Measurements from ENCODE around the gene IFIT2.
"Not testable (repeated sequence)": the region's sequence is repeated elsewhere in the genome, so short reads cannot be mapped to it uniquely, and the experiment has no call there.

The IFIT2 gene

DNA sequence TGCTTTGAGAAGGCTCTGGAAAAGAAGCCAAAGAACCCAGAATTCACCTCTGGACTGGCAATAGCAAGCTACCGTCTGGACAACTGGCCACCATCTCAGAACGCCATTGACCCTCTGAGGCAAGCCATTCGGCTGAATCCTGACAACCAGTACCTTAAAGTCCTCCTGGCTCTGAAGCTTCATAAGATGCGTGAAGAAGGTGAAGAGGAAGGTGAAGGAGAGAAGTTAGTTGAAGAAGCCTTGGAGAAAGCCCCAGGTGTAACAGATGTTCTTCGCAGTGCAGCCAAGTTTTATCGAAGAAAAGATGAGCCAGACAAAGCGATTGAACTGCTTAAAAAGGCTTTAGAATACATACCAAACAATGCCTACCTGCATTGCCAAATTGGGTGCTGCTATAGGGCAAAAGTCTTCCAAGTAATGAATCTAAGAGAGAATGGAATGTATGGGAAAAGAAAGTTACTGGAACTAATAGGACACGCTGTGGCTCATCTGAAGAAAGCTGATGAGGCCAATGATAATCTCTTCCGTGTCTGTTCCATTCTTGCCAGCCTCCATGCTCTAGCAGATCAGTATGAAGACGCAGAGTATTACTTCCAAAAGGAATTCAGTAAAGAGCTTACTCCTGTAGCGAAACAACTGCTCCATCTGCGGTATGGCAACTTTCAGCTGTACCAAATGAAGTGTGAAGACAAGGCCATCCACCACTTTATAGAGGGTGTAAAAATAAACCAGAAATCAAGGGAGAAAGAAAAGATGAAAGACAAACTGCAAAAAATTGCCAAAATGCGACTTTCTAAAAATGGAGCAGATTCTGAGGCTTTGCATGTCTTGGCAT lies 4.8 kb downstream of the IFIT2 start:
- in situ Hi-C loops (cut with HindIII; ENCODE audit: low sequenced_read_pairs), result no loop called here

DNA sequence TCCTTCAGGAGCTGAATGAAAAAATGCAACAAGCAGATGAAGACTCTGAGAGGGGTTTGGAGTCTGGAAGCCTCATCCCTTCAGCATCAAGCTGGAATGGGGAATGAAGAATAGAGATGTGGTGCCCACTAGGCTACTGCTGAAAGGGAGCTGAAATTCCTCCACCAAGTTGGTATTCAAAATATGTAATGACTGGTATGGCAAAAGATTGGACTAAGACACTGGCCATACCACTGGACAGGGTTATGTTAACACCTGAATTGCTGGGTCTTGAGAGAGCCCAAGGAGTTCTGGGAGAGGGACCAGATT lies 5.4 kb downstream of the IFIT2 start:
- in situ Hi-C loops (cut with HindIII; ENCODE audit: low sequenced_read_pairs), result no loop called here

DNA sequence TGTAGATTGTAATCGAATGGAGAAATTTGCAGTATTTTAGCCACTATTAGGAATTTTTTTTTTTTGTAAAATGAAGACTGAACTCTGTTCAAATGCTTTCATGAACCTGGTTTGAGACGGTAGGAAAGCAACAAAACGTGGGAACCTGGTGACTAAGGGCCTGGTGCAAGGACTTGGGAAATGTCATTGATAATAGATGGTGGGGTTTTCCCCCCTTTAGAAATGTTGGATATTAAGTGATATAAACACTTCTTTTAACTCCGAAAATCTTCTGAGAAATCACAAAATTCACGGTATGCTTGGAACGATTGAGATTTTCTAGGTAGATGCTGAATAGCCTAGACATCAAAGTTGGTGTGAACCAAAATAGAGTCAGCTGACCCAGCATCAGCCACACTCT lies 6.4 kb downstream of the IFIT2 start:
- in situ Hi-C loops (cut with HindIII; ENCODE audit: low sequenced_read_pairs), result no loop called here

DNA sequence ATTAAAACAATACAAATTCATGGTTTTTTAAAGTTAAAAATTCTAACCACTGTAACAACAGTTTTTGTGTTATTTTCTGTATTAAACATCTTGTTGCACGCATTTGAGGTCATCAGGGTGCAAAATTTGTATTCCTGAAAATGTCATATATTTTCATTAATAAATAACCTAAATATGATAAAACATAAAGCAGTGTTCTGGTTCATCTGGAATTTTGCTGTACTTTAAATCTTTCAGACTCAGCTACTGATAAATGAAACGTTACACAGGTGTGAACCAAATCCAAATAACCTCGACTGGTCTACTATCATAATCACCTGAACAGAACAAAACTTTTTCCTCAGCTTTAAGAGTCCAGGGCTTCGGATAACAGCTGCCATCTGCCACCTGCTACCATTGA lies 6.9 kb downstream of the IFIT2 start:
- in situ Hi-C loops (cut with HindIII; ENCODE audit: low sequenced_read_pairs), result no loop called here

DNA sequence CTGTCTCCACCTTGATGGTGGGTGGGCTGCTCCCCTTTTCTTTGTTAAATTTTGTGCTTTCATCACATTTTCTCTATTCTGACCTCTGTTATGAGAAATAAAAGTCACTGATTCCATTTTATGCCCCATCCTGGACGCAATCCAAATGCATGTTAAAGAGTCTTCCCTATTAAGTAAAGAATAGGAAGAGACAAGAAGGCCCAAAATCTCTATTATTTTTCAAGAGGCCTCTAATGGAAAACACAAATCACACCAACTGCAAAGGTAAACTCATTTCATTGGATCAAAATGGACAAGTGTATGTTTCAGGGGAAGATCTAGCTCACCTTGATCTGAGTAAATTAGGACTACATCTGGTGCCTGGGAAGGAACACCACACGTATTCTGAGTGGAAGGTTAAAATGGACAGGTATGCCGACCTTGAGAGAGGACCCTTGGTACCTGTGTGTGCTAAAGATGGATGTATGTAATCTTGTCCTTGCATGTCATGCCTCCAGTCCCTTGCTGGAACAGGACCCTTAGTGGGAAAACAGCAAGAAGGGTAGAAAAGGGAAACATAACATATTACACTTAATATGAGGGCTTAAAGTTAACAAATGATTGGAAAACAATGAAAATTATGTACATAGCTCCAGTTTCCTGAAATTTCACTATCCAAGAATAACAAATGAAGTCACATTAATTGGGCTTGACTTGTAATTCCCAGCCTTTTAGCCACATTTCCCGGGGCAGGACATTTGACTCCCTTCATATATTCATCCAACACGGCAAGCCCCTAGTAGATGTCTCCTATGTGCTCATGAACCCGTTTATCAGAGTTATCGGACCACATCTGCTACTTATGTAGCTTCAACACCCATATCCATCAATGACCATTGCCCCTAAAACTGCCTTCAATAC lies 7.6 kb downstream of the IFIT2 start:
- in situ Hi-C loops (cut with HindIII; ENCODE audit: low sequenced_read_pairs), result no loop called here

DNA sequence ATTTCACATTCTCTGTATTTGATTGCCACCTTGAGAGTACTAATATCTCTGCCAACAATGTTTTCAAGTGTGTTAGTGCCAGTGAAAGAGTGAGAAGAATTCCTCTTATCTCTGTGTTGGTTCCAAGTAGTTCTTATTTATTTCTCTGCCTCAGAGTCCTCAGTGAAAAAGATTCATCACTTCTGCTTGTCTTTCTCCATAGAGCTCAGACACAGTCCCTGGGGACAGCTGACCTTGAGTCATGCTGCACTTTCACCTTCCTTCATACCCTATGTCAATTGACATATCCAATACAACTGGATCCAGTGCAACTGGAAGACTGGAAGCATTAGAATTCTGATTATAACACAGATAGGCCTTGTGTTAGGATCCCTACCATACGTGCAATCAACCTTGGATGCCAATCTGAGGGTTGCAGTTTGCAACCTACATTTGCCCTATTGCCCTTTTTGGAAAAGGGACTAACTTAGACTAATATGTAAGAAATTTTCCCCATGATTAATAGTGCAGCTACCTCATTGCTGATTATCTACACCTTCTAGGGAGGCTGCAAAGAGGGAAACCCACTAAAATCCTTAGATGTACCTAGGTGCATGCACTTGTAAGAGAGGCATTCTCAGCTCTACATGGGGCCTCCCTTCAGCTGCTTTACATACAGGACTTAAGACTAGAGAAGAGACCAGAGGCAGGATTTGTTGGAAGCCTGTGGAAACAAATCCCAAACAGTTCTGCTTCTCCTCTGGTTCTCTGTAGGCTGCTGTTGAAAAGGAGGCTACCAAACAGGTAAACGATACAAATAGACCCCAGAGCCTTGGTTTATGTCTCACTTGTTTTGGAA lies 8.4 kb downstream of the IFIT2 start:
- in situ Hi-C loops (cut with HindIII; ENCODE audit: low sequenced_read_pairs), result no loop called here

DNA sequence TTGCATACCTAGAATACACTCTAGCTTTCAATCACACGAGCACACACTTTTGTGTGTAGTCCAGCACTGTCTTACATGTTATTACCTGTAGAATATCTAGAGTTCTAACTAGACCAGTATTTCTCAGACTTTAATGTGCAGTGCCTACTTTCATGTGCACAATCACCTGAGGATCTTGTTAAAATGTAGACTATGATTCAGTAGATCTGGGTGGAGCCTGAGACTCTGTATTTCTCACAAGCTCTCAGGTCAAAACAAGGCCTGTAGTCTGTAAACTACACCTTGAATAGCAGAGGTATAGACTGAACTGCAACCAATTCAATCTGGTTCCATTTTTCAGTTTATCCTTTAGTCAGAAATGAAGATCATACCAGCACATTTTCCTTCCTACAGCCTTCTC lies 11.1 kb downstream of the IFIT2 start:
- in situ Hi-C loops (cut with HindIII; ENCODE audit: low sequenced_read_pairs), result no loop called here

DNA sequence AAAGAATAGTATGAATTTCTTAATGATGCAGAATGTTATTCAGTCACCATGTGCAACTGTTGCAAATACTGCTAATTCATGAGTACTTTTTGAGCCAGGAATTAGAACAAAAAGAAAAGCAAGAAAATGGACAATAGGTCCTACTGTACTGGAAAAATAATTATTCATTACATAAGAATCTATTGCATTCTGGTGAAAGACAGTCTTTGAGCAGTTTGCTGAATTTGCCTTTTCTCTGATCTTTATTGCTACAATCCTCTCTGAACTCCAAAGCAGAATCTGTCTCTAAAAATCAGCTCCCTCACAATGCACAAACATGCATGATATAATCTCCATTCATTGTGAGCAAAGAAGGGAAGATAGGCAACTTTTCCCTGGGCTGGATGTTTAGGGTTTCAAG lies 12.8 kb downstream of the IFIT2 start:
- in situ Hi-C loops (cut with HindIII; ENCODE audit: low sequenced_read_pairs), result no loop called here

DNA sequence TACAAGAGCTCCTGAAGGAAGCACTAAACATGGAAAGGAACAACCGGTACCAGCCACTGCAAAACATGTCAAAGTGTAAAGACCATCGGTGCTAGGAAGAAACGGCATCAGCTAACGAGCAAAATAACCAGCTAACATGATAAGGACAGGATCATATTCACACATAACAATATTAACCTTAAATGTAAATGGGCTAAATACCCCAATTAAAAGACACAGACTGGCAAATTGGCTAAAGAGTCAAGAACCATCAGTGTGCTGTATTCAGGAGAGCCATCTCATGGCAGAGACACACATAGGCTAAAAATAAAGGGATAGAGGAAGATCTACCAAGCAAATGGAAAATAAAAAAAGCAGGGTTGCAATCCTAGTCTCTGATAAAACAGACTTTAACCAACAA lies 16.2 kb downstream of the IFIT2 start:
- in situ Hi-C loops (cut with HindIII; ENCODE audit: low sequenced_read_pairs), result not testable (repeated sequence)

DNA sequence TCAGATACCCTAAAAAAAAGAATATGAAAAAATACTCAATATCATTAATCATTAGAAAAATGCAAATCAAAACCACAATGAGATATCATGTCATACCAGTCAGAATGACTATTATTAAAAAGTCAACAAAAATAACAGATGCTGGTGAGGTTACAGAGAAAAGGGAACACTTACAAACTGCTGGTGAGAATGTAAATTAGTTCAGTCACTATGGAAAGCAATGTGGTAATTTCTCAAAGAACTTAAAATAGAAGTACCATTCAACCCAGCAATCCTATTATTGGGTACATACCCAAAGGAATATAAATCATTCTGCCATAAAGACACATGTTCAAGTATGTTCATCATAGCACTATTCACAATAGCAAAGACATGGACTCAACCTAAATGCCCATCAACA lies 23.2 kb downstream of the IFIT2 start:
- in situ Hi-C loops (cut with HindIII; ENCODE audit: low sequenced_read_pairs), result not testable (repeated sequence)

DNA sequence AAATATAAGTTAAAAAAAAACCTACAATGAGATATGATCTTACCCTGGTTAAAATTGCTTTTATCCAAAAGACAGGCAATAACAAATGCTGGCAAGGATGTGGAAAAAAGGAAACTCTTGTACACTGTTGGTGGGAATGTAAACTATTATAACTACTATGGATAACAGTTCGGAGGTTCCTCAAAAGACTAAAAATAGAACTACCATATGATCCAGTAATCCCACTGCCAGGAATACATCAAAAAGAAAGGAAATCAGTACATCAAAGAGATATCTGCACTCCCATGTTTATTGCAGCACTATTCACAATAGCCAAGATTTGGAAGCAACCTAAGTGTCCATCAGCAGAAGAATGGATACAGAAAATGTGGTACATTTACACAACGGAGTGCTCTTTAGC lies 24.0 kb downstream of the IFIT2 start:
- in situ Hi-C loops (cut with HindIII; ENCODE audit: low sequenced_read_pairs), result not testable (repeated sequence)

DNA sequence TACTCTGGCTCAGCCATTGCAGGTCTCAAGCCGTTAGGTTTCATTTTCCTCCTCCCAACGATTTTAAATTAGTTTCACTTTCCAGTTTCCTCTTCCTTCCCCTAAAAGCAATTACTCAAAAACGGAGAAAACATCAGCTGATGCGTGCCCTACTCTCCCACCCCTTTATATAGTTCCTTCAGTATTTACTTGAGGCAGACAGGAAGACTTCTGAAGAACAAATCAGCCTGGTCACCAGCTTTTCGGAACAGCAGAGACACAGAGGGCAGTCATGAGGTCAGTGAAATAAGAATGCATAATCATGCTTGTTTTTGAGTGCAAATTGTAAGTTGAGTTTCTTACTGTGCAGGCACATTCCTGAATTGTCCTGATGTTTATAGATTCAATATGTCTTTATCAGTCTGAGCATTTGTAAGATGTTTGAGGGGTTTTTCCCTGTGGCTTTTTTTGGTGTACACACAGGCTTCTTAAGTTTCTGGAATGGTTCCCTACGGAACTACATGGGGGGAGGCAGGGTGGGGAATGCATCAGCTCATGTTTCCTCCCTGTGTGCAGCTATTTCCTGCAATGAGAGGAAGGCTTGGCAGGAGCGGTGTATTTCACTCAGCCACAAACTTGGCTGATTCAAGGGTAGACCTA lies 26.1 kb downstream of the IFIT2 start, which contains the start of gene IFIT3:
TSS of gene IFIT3 (plus strand) at position 195 of the 639 bp plus-strand sequence. CDS start at position 272, 77 bp downstream.
- in situ Hi-C loops (cut with HindIII; ENCODE audit: low sequenced_read_pairs), result no loop called here

DNA sequence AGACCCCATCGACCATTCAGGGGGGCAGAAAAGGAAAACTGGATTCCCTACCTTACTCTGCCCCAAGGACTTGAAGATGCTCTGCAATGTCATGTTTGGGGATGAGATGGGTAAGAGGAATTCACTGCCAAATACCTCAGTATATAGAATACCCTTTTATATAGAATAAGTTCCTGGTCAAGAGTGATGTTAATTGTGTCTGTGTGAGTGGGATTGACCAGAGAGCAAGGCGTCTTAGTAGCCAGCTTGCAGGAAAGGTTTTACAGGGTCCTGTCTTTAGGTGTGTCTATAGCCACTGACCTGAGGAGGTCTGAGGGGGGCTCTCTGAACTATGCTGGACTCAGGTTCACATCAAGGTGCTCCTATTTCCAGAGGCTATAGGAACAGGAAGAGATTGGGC lies 27.3 kb downstream of the IFIT2 start:
- in situ Hi-C loops (cut with HindIII; ENCODE audit: low sequenced_read_pairs), result no loop called here

DNA sequence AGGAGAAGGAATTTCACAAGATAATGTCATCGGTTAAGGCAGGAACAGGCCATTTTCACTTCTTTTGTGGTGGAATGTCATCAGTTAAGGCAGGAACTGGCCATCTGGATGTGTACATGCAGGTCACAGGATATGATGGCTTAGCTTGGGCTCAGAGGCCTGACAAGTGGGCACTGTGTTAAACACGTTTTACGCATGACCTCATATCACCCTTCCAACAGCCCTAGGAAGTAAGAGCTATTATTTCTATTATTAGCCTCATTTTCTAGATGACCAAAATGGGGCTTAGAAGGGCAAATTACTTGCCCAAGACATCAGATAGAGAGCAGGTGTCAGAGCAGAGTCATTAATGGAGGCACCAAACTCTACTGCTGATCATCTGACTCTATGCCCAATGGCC lies 28.2 kb downstream of the IFIT2 start:
- in situ Hi-C loops (cut with HindIII; ENCODE audit: low sequenced_read_pairs), result not testable (repeated sequence)

DNA sequence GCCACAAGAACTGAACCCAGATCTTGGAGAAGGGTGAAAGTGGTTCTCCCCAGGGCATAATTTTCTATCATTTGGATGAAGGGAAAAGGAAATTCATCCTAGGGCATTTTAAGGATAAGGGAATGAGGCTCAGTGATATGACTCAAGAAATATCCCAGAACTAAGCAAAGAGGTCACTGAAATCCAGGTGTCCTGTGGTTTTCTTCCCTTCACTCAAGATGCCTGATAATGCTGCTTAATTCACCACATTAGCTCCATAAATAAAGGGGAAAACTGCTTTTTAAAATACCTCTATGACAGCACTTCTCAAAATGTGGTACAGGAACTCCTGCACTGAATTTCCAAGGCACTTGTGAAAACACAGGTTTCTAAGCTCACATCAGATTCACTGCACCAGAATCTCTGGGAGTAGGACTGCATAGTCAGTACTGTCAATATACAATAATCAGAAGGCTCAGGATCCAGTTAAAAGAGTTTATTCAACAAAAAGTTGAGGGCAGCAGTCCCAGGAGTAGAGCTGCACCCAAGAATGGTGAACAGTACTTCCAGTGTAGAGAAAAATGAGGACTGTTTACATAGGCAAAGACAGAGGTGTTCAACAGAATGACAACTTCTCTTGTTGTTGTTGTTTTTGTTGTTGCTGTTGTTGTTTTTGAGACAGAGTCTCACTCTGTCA lies 28.8 kb downstream of the IFIT2 start:
- in situ Hi-C loops (cut with HindIII; ENCODE audit: low sequenced_read_pairs), result no loop called here

DNA sequence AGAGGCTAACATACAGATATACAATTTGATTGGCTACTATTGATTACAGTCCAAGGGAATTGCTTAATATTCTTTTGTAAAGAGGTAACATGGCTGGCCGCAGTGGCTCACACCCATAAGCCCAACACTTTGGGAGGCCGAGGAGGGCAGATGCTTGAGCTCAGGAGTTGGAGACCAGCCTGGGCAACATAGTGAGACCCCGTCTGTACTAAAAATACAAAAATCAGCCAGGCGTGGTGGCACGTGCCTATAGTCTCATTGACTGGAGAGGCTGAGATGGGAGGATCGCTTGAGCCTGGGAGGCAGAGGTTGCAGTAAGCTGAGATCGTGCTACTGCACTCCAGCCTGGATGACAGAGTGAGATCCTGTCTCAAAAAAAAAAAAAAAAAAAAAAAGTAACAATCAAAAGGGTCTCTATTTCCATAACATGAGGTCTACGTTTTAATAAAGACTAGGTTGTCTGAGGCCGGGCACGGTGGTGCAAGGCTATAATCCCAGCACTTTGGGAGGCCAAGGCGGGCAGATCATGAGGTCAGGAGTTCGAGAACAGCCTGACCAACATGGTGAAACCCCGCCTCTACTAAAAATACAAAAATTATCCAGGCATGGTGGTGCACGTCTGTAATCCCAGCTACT lies 29.8 kb downstream of the IFIT2 start:
- in situ Hi-C loops (cut with HindIII; ENCODE audit: low sequenced_read_pairs), result not testable (repeated sequence)

DNA sequence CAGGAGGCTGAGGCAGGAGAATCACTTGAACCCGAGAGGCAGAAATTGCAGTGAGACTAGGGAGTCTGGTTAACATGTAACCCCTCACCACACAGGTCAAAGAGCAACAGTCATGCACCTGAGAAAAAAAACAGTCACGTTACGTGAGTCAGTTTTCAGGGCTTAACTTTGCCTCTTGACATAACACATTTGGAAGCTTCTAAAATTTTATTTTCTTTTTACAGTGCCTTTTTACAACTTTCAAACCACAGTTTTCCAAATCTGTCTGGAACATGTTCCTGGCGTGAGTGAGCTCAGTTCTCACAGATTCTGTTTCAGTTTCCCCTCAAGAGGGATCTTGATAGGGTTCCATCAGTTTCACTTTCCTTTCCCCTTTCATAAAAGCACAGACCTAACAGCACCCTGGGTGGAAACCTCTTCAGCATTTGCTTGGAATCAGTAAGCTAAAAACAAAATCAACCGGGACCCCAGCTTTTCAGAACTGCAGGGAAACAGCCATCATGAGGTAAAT lies 30.3 kb downstream of the IFIT2 start:
- in situ Hi-C loops (cut with HindIII; ENCODE audit: low sequenced_read_pairs), result no loop called here

DNA sequence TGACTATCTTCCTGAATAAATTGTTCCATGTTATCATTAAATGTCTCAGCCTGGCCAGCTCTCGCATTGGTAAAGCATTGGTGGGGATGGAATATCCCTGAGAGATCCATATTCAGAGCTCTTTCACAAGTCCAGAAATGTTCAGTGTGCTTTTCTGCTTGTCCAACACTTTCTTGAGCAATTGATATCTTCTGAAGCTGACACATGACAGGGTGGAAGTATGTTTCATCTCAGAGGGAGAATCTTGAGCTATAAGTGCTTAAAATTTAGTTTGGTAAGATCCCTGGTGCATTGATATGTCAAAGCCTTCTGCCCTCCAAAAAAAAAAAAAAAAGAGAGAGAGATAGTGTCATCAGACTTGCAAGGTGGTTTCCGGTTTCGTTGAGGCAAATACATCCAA lies 33.4 kb downstream of the IFIT2 start:
- in situ Hi-C loops (cut with HindIII; ENCODE audit: low sequenced_read_pairs), result no loop called here

DNA sequence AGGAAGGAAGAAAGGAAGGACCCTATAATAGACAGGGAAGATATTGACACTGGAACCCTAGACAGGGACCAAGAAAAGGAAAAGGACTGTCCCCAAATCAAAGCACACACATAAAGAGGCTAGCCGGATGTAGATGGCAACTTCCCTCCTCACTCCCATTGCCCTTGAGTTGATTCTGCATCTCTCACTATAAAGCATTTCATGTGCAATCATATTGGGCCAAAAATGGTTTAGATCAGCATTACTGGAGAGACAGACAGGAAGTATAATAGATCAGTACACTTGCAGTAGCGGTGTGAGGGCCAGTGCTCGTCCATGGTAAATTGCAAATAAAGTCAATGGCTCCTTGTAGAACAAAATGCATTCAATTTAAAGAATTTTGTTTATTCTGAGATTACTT lies 34.4 kb downstream of the IFIT2 start:
- in situ Hi-C loops (cut with HindIII; ENCODE audit: low sequenced_read_pairs), result no loop called here

DNA sequence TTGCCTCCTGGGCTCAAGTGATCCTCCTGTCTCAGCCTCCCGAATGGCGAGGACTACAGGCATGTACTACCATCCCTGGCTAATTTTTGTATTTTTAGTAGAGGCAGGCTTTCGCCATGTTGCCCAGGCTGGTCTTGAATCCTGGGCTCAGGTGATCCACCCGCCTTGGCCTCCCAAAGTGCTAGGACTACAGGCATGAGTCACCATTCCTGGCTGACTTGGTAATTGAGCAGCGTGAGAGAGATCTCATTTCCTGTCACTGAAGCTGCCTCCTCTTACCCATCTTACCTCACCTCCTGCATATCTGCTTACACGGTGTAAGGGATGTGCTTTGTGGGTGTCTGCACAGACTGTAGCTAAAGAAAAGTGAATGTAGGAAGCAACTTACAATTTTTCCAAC lies 35.6 kb downstream of the IFIT2 start:
- in situ Hi-C loops (cut with HindIII; ENCODE audit: low sequenced_read_pairs), result no loop called here

All from DLD1 (cell line).